22Rv1 (cell line): ENCODE measurements around the gene UBE2QL1.

ENCODE experiments used
- CTCF ChIP-seq: fragments of 450-650 bp; IDR thresholded peaks from 2 replicates; pipeline ENCODE4 v1.5.1; 2017; ENCODE audit warnings: mild to moderate bottlenecking
- ZFX ChIP-seq: fragments of 450-650 bp; IDR thresholded peaks from 2 replicates; pipeline ENCODE4 v1.6.1; 2017; ENCODE audit warnings: antibody characterized with exemption, borderline replicate concordance

GRCh38 chr5:6403416-6403815, 45.2 kb upstream of the UBE2QL1 start:
- TF ChIP-seq CTCF (no peak), ZFX (no peak)
